Measurements from ENCODE around the gene ALKBH1. TPM values are rescaled to one million over a fixed set of nuclear protein-coding genes. Genes with fewer than 3 reads are reported as not detected.

The ALKBH1 gene
- total and polyA plus RNA-seq, 9 of the 15 experiments (the other 6 are each of a cell fraction or from before 2014, with no cell fraction given), result 5.3 to 19.4 (median 10.7) TPM

DNA sequence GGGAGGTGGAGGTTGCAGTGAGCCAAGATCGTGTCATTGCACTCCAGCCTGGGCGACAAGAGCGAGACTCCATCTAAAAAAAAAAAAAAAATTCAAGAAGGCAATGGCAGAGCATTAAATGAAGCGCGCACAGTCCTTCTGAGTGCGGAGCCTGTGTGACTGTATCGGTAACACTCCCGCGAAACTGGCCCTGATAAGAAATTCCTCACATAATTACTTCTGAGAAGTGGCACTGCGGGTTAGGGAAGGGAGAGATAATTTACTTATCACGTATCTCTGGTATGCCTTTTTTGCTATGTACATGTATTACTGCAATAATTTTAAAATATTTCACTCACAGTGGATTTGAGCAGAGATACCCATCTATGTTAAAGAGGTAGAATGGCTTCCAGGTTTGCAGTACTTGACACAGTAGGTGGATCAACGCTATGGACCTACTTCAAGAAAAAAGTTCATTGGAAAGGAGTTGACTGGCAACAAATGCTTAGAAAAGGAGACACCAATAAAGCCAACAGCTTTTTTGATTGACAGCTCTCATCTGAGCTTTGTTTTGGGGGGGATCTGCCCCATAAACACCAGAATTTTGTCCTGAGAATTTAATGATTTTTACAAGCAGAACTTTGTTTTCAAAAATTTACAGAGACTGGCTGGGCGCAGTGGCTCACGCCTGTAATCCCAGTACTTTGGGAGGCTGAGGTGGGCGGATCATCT is 62.1 kb downstream of the ALKBH1 start (continued):
- no peak for TF ChIP-seq ZBTB7A (IDR thresholded peaks at IDR 0.05; ENCODE audit: borderline replicate concordance, control insufficient read depth, low read depth, low read length)
- TF ChIP-seq MTA1 (IDR thresholded peaks at IDR 0.05; ENCODE audit: borderline replicate concordance), result no peak
- TF ChIP-seq TEAD4 (IDR thresholded peaks at IDR 0.05; ENCODE audit: low read length), result peak; percentile 83
- TF ChIP-seq TEAD4 (CRISPR knock-in tag; IDR thresholded peaks at IDR 0.05; ENCODE audit: borderline replicate concordance), result no peak
- TF ChIP-seq ZNF766 (CRISPR knock-in tag; conservative IDR thresholded peaks at IDR 0.05), result no peak
- no peak for TF ChIP-seq ZNF655 (CRISPR knock-in tag; IDR thresholded peaks at IDR 0.05)
- peak; percentile 31 for TF ChIP-seq MEIS2 (IDR thresholded peaks at IDR 0.05; ENCODE audit: partially characterized antibody)
- TF ChIP-seq RBM17 (IDR thresholded peaks at IDR 0.05; ENCODE audit: borderline replicate concordance, low read depth, low read length), result no peak
- TF ChIP-seq CTBP1 (IDR thresholded peaks at IDR 0.05; ENCODE audit: borderline replicate concordance), result peak; percentile 41; the same call in 1 of the 2 replicates
- no peak for TF ChIP-seq NR2C1 (IDR thresholded peaks at IDR 0.05)
- TF ChIP-seq NR2C1 (tag; IDR thresholded peaks at IDR 0.05), result no peak
- no peak for TF ChIP-seq COPS2 (conservative IDR thresholded peaks at IDR 0.05)
- TF ChIP-seq NR4A1 (CRISPR knock-in tag; IDR thresholded peaks at IDR 0.05), result no peak
- no peak for TF ChIP-seq NR4A1 (tag; IDR thresholded peaks at IDR 0.05)
- TF ChIP-seq CBFA2T3 (IDR thresholded peaks at IDR 0.05), result peak; percentile 79
- no peak for TF ChIP-seq CREBBP (IDR thresholded peaks at IDR 0.05; ENCODE audit: low read depth, low read length)
- no peak for TF ChIP-seq MAFK (IDR thresholded peaks at IDR 0.05; ENCODE audit: low read length)
- TF ChIP-seq RNF219 (CRISPR knock-in tag; IDR thresholded peaks at IDR 0.05), result no peak
- TF ChIP-seq, protein P1, sequence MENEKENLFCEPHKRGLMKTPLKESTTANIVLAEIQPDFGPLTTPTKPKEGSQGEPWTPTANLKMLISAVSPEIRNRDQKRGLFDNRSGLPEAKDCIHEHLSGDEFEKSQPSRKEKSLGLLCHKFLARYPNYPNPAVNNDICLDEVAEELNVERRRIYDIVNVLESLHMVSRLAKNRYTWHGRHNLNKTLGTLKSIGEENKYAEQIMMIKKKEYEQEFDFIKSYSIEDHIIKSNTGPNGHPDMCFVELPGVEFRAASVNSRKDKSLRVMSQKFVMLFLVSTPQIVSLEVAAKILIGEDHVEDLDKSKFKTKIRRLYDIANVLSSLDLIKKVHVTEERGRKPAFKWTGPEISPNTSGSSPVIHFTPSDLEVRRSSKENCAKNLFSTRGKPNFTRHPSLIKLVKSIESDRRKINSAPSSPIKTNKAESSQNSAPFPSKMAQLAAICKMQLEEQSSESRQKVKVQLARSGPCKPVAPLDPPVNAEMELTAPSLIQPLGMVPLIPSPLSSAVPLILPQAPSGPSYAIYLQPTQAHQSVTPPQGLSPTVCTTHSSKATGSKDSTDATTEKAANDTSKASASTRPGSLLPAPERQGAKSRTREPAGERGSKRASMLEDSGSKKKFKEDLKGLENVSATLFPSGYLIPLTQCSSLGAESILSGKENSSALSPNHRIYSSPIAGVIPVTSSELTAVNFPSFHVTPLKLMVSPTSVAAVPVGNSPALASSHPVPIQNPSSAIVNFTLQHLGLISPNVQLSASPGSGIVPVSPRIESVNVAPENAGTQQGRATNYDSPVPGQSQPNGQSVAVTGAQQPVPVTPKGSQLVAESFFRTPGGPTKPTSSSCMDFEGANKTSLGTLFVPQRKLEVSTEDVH (IDR thresholded peaks at IDR 0.05; ENCODE audit: low read depth, partially characterized antibody), result peak; percentile 81
- TF ChIP-seq ATF1 (CRISPR knock-in tag; IDR thresholded peaks at IDR 0.05), result no peak
- no peak for TF ChIP-seq ATF1 (tag; IDR thresholded peaks at IDR 0.05)
- TF ChIP-seq, protein P2, sequence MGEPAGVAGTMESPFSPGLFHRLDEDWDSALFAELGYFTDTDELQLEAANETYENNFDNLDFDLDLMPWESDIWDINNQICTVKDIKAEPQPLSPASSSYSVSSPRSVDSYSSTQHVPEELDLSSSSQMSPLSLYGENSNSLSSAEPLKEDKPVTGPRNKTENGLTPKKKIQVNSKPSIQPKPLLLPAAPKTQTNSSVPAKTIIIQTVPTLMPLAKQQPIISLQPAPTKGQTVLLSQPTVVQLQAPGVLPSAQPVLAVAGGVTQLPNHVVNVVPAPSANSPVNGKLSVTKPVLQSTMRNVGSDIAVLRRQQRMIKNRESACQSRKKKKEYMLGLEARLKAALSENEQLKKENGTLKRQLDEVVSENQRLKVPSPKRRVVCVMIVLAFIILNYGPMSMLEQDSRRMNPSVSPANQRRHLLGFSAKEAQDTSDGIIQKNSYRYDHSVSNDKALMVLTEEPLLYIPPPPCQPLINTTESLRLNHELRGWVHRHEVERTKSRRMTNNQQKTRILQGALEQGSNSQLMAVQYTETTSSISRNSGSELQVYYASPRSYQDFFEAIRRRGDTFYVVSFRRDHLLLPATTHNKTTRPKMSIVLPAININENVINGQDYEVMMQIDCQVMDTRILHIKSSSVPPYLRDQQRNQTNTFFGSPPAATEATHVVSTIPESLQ (CRISPR knock-in tag; IDR thresholded peaks at IDR 0.05), result no peak

Data from K562 (cell line).